Measurements from ENCODE around the gene MSLN.

The MSLN gene

GRCh38 chr16:760545-761343 lies at the start of gene MSLN:
Gene MSLN, plus strand, starts transcription at chr16:760734. Its CDS starts 1,947 bp downstream, at chr16:762681.
- in situ Hi-C loops (cut with MboI; ENCODE audit: low sequenced_read_pairs), result no loop called here

- in situ Hi-C loops (cut with MboI; ENCODE audit: low sequenced_read_pairs), result loop anchor here (5.0 to 25.0 kb wide), 2 partner anchors 76 to 351 kb away; partner anchors contain the start of genes CHTF18, RPUSD1 and SSTR5
Measured at GRCh38 chr16:711084-711483, 49.5 kb upstream of the MSLN start.

- in situ Hi-C loops (cut with MboI; ENCODE audit: low sequenced_read_pairs), result loop anchor here (5.0 to 25.0 kb wide), 2 partner anchors 76 to 351 kb away; partner anchors contain the start of genes CHTF18, RPUSD1 and SSTR5
Measured at GRCh38 chr16:711548-712320, 48.8 kb upstream of the MSLN start.

GRCh38 chr16:712740-713250 lies 47.7 kb upstream of the MSLN start:
- in situ Hi-C loops (cut with MboI; ENCODE audit: low sequenced_read_pairs), result loop anchor here (5.0 to 25.0 kb wide), 2 partner anchors 75 to 350 kb away; partner anchors contain the start of genes CHTF18, RPUSD1 and SSTR5

- in situ Hi-C loops (cut with MboI; ENCODE audit: low sequenced_read_pairs), result loop anchor here (5.0 to 25.0 kb wide), 2 partner anchors 73 to 348 kb away; partner anchors contain the start of genes CHTF18, RPUSD1 and SSTR5
Measured at GRCh38 chr16:714079-714478, 46.5 kb upstream of the MSLN start.

- in situ Hi-C loops (cut with MboI; ENCODE audit: low sequenced_read_pairs), result loop anchor here (5.0 to 25.0 kb wide), 2 partner anchors 72 to 347 kb away; partner anchors contain the start of genes CHTF18, RPUSD1 and SSTR5
Measured at GRCh38 chr16:714558-715476, 45.7 kb upstream of the MSLN start, which contains the start of gene METRN. Gene METRN, plus strand, starts transcription at chr16:715118. Its CDS starts 172 bp downstream, at chr16:715290.

GRCh38 chr16:715477-716199 lies 44.9 kb upstream of the MSLN start:
- in situ Hi-C loops (cut with MboI; ENCODE audit: low sequenced_read_pairs), result loop anchor here (25.0 kb wide), 1 partner anchor 347 kb away; the partner anchor contains the start of gene SSTR5

- in situ Hi-C loops (cut with MboI; ENCODE audit: low sequenced_read_pairs), result loop anchor here (25.0 kb wide), 1 partner anchor 346 kb away; the partner anchor contains the start of gene SSTR5
Measured at GRCh38 chr16:716200-716568, 44.4 kb upstream of the MSLN start.

GRCh38 chr16:716768-717325 lies 43.7 kb upstream of the MSLN start:
- in situ Hi-C loops (cut with MboI; ENCODE audit: low sequenced_read_pairs), result loop anchor here (25.0 kb wide), 1 partner anchor 345 kb away; the partner anchor contains the start of gene SSTR5

GRCh38 chr16:717450-718245 lies 42.9 kb upstream of the MSLN start:
- in situ Hi-C loops (cut with MboI; ENCODE audit: low sequenced_read_pairs), result loop anchor here (25.0 kb wide), 1 partner anchor 345 kb away; the partner anchor contains the start of gene SSTR5

- in situ Hi-C loops (cut with MboI; ENCODE audit: low sequenced_read_pairs), result loop anchor here (25.0 kb wide), 1 partner anchor 344 kb away; the partner anchor contains the start of gene SSTR5
Measured at GRCh38 chr16:718389-718788, 42.1 kb upstream of the MSLN start.

GRCh38 chr16:718922-719321 lies 41.6 kb upstream of the MSLN start:
- in situ Hi-C loops (cut with MboI; ENCODE audit: low sequenced_read_pairs), result loop anchor here (25.0 kb wide), 1 partner anchor 343 kb away; the partner anchor contains the start of gene SSTR5

- in situ Hi-C loops (cut with MboI; ENCODE audit: low sequenced_read_pairs), result loop anchor here (25.0 kb wide), 1 partner anchor 342 kb away; the partner anchor contains the start of gene SSTR5
Measured at GRCh38 chr16:719815-720446, 40.6 kb upstream of the MSLN start.

- in situ Hi-C loops (cut with MboI; ENCODE audit: low sequenced_read_pairs), result loop anchor here (25.0 kb wide), 1 partner anchor 342 kb away; the partner anchor contains the start of gene SSTR5
Measured at GRCh38 chr16:720447-720989, 40.0 kb upstream of the MSLN start.

GRCh38 chr16:720990-721764 lies 39.4 kb upstream of the MSLN start, which contains the start of gene ANTKMT:
Gene ANTKMT, plus strand, starts transcription at chr16:721146. Its CDS starts 129 bp downstream, at chr16:721275.
- in situ Hi-C loops (cut with MboI; ENCODE audit: low sequenced_read_pairs), result loop anchor here (25.0 kb wide), 1 partner anchor 341 kb away; the partner anchor contains the start of gene SSTR5
